Measurements from ENCODE around the gene ADAP2.

GRCh38 chr17:30922235-30923030 is 688 bp downstream of the ADAP2 start:
- TF ChIP-seq CTCF (conservative IDR thresholded peaks at IDR 0.05 in 1 of 2, IDR thresholded peaks at IDR 0.05 in 1 of 2; ENCODE audit: extremely low read depth in 1 of 2, insufficient read depth in 1 of 2, low read depth in 1 of 2, low read length in 2 of 2) (no peak), EZH2 (IDR thresholded peaks at IDR 0.05; ENCODE audit: borderline replicate concordance, low read length) (peak; percentile 55)

Measured in mammary epithelial cell (primary cell).